ENCODE results near the gene GTF2IRD1. TPM values are rescaled to one million over a fixed set of nuclear protein-coding genes. Genes with fewer than 3 reads are reported as not detected.
"Not testable (repeated sequence)": the region's sequence is repeated elsewhere in the genome, so short reads cannot be mapped to it uniquely, and the experiment has no call there.

The GTF2IRD1 gene
- total and polyA plus RNA-seq, 8 donors: 7.1 to 15.9 (median 9.9) TPM

GRCh38 chr7:74525881-74526280 is 72.2 kb downstream of the GTF2IRD1 start:
- no peak for FAIRE-seq
- 48 to 53% methylated on average over 7 of the region's 7 CpGs for WGBS, 2 donors
- H3K36me3 ChIP-seq: peaks cover 0 to 12% (median 0%) of the 10 kb centered on the region in 3 donors

GRCh38 chr7:74526780-74527179 is 73.1 kb downstream of the GTF2IRD1 start:
- H3K4me3 ChIP-seq: no peak overlapping the region
- no peak overlapping the region for H3K27ac ChIP-seq
- TF ChIP-seq, protein P1, sequence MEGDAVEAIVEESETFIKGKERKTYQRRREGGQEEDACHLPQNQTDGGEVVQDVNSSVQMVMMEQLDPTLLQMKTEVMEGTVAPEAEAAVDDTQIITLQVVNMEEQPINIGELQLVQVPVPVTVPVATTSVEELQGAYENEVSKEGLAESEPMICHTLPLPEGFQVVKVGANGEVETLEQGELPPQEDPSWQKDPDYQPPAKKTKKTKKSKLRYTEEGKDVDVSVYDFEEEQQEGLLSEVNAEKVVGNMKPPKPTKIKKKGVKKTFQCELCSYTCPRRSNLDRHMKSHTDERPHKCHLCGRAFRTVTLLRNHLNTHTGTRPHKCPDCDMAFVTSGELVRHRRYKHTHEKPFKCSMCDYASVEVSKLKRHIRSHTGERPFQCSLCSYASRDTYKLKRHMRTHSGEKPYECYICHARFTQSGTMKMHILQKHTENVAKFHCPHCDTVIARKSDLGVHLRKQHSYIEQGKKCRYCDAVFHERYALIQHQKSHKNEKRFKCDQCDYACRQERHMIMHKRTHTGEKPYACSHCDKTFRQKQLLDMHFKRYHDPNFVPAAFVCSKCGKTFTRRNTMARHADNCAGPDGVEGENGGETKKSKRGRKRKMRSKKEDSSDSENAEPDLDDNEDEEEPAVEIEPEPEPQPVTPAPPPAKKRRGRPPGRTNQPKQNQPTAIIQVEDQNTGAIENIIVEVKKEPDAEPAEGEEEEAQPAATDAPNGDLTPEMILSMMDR (IDR thresholded peaks at IDR 0.05): no peak
- WGBS, 2 donors: 83 to 86% methylated on average over 8 of the region's 8 CpGs
- H3K27me3 ChIP-seq: no peaks in the 10 kb centered on the region
- no peaks in the 10 kb centered on the region for H3K9me3 ChIP-seq
- intact Hi-C loops (cut with DNase I): no loop called here
- FAIRE-seq (no peak), DNase-seq (no peak), ATAC-seq (no peak)
- peaks cover 4 to 7% (median 4%) of the 10 kb centered on the region in 3 donors for H3K4me1 ChIP-seq
- H3K36me3 ChIP-seq: peaks cover 0 to 4% (median 0%) of the 10 kb centered on the region in 3 donors

More at GRCh38 chr7:74525881-74526280, 72.2 kb downstream of the GTF2IRD1 start:
- H3K4me1 ChIP-seq: peaks cover 4 to 7% (median 4%) of the 10 kb centered on the region in 3 donors
- ATAC-seq (peak; percentile 85 to 93 (median 90)), DNase-seq (peak; percentile 80 to 92 (median 86))
- intact Hi-C loops (cut with DNase I): no loop called here
- no peak overlapping the region for H3K4me3 ChIP-seq
- H3K9me3 ChIP-seq: no peaks in the 10 kb centered on the region
- TF ChIP-seq, protein P1 (IDR thresholded peaks at IDR 0.05): no peak
- H3K27me3 ChIP-seq: no peaks in the 10 kb centered on the region
- H3K27ac ChIP-seq: peak overlapping the region in 1 of 4 donors; percentile 31

DNA sequence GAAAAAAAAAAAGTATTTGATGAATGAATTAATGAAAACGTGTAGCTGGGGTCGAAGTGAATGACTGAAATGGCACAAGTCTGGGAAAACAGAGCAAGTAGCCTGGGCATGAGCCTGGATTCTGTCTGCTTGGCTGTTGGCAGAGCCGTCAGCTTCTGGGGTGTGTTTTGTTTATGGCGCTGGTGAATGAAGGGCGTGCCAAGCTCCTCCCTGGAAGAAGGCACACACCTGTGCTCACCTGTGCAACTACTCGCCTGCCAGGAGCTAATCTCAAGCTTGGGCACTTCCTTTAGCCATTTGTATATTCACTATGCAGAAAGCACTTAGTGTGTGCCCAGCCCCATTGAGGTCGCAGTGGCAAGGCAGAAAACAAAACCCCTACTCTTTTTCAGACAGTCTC is 74.1 kb downstream of the GTF2IRD1 start:
- no peak for FAIRE-seq
- Histone ChIP-seq H3K27me3 (no peaks in the 10 kb centered on the region), H3K36me3 (peaks cover 0 to 4% (median 0%) of the 10 kb centered on the region in 3 donors), H3K9me3 (no peaks in the 10 kb centered on the region), H3K4me1 (peaks cover 4 to 7% (median 4%) of the 10 kb centered on the region in 3 donors), H3K27ac (peak overlapping the region in 1 of 4 donors; percentile 50), H3K4me3 (no peak overlapping the region)
- 35 to 38% methylated on average over 7 of the region's 7 CpGs for WGBS, 2 donors
- TF ChIP-seq, protein P1 (IDR thresholded peaks at IDR 0.05): no peak
- ATAC-seq: peak; percentile 85 to 95 (median 90)
- intact Hi-C loops (cut with DNase I): no loop called here
- peak in 5 of 6 donors; percentile 85 to 88 (median 87) for DNase-seq

DNA sequence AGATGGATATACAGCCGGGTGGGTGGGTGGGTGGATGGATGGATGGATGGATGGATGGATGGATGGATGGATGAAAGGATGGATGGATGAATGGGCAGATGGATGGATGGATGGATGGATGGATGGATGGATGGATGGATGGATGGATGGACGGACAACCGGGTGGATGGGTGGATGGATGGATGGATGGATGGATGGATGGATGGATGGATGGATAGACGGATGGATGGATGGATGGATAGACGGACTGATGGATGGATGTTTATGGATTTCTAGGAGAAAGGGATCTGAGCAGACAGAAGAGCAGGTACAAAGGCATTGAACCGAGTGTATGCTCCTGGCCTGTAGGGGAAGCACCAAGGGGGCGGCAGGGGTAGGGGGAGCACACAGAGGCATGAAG is 75.1 kb downstream of the GTF2IRD1 start:
- intact Hi-C loops (cut with DNase I); H3K9me3 ChIP-seq; H3K4me1 ChIP-seq; ATAC-seq; DNase-seq; FAIRE-seq; H3K27ac ChIP-seq; H3K36me3 ChIP-seq; H3K4me3 ChIP-seq; H3K27me3 ChIP-seq: not testable (repeated sequence)
- 91 to 97% methylated on average over 7 of the region's 7 CpGs for WGBS, 2 donors

DNA sequence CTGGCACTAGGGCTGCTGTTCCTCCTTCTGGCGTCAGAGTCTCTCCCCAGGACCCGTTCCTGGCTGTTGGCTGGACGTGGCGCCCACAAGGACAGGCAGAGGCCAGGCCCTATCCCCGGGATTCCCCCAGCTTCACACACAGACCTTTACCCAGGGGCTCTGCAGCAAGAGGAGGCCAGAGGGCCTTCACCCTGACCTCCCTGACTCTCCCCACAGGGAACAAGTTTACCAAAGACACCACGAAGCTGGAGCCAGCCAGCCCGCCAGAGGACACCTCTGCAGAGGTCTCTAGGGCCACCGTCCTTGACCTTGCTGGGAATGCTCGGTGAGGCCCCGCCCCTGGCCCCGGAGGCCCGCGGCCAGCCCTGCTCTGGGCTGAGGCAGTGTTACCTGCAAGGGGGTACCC is 82.2 kb downstream of the GTF2IRD1 start:
- TF ChIP-seq, protein P1 (IDR thresholded peaks at IDR 0.05): no peak
- no peaks in the 10 kb centered on the region for H3K27me3 ChIP-seq
- intact Hi-C loops (cut with DNase I): loop anchor here in 2 of 3 donors (10.0 kb wide), 2 partner anchors 81 to 91 kb away; partner anchors contain the start of gene GTF2IRD1 (in 1 of the 2)
- H3K36me3 ChIP-seq: peaks cover 0 to 8% (median 0%) of the 10 kb centered on the region in 3 donors
- no peaks in the 10 kb centered on the region for H3K4me1 ChIP-seq
- H3K4me3 ChIP-seq: no peak overlapping the region
- no peaks in the 10 kb centered on the region for H3K9me3 ChIP-seq
- FAIRE-seq (no peak), DNase-seq (no peak), ATAC-seq (no peak)
- 80% methylated on average over 13 of the region's 13 CpGs for WGBS, 2 donors
- no peak overlapping the region for H3K27ac ChIP-seq

GRCh38 chr7:74541937-74542336 is 88.2 kb downstream of the GTF2IRD1 start:
- H3K36me3 ChIP-seq: not testable (repeated sequence)

More at GRCh38 chr7:74541937-74542336, 88.2 kb downstream of the GTF2IRD1 start:
- H3K9me3 ChIP-seq; H3K27ac ChIP-seq; DNase-seq; intact Hi-C loops (cut with DNase I); H3K4me1 ChIP-seq; ATAC-seq; H3K27me3 ChIP-seq; FAIRE-seq; H3K4me3 ChIP-seq: not testable (repeated sequence)
- WGBS, 2 donors: 94% methylated on average over 5 of the region's 5 CpGs
